Measurements from ENCODE around the gene CASP6.
A peak's percentile ranks its signal among the peaks of the same experiment; 100 is the strongest.

The CASP6 gene

GRCh38 chr4:109676886-109677285, 26.4 kb downstream of the CASP6 start:
- H3K27ac ChIP-seq, result no peak overlapping the region
- peak; percentile 48; the same call in 1 of the 2 replicates for TF ChIP-seq CTCF (conservative IDR thresholded peaks at IDR 0.05)

GRCh38 chr4:109675843-109676242, 27.4 kb downstream of the CASP6 start:
- no peak for TF ChIP-seq CTCF (conservative IDR thresholded peaks at IDR 0.05)
- no peak overlapping the region for H3K27ac ChIP-seq

GRCh38 chr4:109675181-109675580, 28.1 kb downstream of the CASP6 start:
- no peak overlapping the region for H3K27ac ChIP-seq
- no peak for TF ChIP-seq CTCF (conservative IDR thresholded peaks at IDR 0.05)

GRCh38 chr4:109673303-109673702, 29.9 kb downstream of the CASP6 start:
- no peak overlapping the region for H3K27ac ChIP-seq
- no peak for TF ChIP-seq CTCF (conservative IDR thresholded peaks at IDR 0.05)

GRCh38 chr4:109672169-109672930, 30.9 kb downstream of the CASP6 start:
- no peak overlapping the region for H3K27ac ChIP-seq
- no peak for TF ChIP-seq CTCF (conservative IDR thresholded peaks at IDR 0.05)

- no peak overlapping the region for H3K27ac ChIP-seq
- TF ChIP-seq CTCF (conservative IDR thresholded peaks at IDR 0.05), result no peak
Measured at GRCh38 chr4:109671350-109671749, 31.9 kb downstream of the CASP6 start.

GRCh38 chr4:109665783-109666485, 37.3 kb downstream of the CASP6 start:
- no peak overlapping the region for H3K27ac ChIP-seq
- no peak for TF ChIP-seq CTCF (conservative IDR thresholded peaks at IDR 0.05)
